HCT116 (cell line): ENCODE measurements around the gene CD22. TPM values are rescaled to one million over a fixed set of nuclear protein-coding genes. Genes with fewer than 3 reads are reported as not detected.

Experiments used
- ATAC-seq: fragments of 200-7000 bp; cut with Tn5 transposase; 2 replicates; pipeline ENCODE4 v1.9.1; 2020; ENCODE audit warnings: mild to moderate bottlenecking, moderate library complexity
- BruUV-seq: library from RNA; stranded (reverse); fragments of 400-500 nt; replicated peaks from 2 replicates; lab custom pipeline; 2021; lab: Mats Ljungman, UMichigan
- CTCF ChIA-PET: fragments of 300-600 bp; sonication (Branson Sonifier 250); formaldehyde crosslinking; loops from one replicate; lab custom pipeline; 2021; ENCODE audit warnings: antibody characterized with exemption; lab: Charles Lee
- POLR2A ChIA-PET: fragments of 300-600, 350-600 bp; sonication (Branson Sonifier 250); formaldehyde crosslinking; loops from one replicate; lab custom pipeline; 2021; ENCODE audit warnings: antibody characterized with exemption; lab: Charles Lee
- RAD21 ChIA-PET, 2 experiments: fragments of 300-600 bp; sonication (Branson Sonifier 250); formaldehyde crosslinking; loops; one replicate each; lab custom pipeline; 2023; ENCODE audit warnings: low total read pairs in 2 of 2; ENCODE audit not compliant: uncharacterized antibody in 2 of 2, unreplicated experiment in 2 of 2, low non-redundant PET in 1 of 2; lab: Charles Lee
- DNase-seq: peaks from one replicate; pipeline ENCODE4 v3.0.0-alpha.2; 2010; ENCODE audit warnings: low read depth, low spot score
- H2AFZ ChIP-seq: fragments of 200-600 bp; shearing (Covaris generic), sonication (generic); 2 replicates; pipeline ENCODE4 v1.6.1; 2017; ENCODE audit warnings: low read depth, mixed run types, mixed read lengths, antibody characterized with exemption, low read length; ENCODE audit not compliant: poor library complexity, severe bottlenecking
- H3K27ac ChIP-seq: 2 replicates; pipeline ENCODE4 v1.5.1; 2012; ENCODE audit warnings: low read depth, low read length
- H3K27me3 ChIP-seq: fragments of 200-600 bp; sonication (generic); 2 replicates; pipeline ENCODE4 v1.6.1; 2016; ENCODE audit warnings: mixed run types, low read length, mixed read lengths; ENCODE audit not compliant: insufficient read depth
- H3K36me3 ChIP-seq, 2 experiments: fragments of 200-500 bp in 1 of 2; fragments of 200-600 bp in 1 of 2; sonication (Bioruptor generic) in 1 of 2; sonication (generic) in 1 of 2; 2 replicates each; pipeline versions ENCODE4 v1.5.1 to v1.6.1; 2014 to 2016; ENCODE audit warnings: low read length in 2 of 2, inconsistent platforms in 1 of 2, mixed read lengths in 1 of 2, mixed run types in 1 of 2; ENCODE audit not compliant: insufficient read depth in 2 of 2, control insufficient read depth in 1 of 2
- H3K4me1 ChIP-seq, 2 experiments: fragments of 200-600 bp in 1 of 2; sonication (generic) in 1 of 2; 2 replicates each; pipeline versions ENCODE4 v1.5.1 to v1.6.1; 2012 to 2017; ENCODE audit warnings: low read length in 2 of 2, inconsistent platforms in 1 of 2, mild to moderate bottlenecking in 1 of 2, mixed read lengths in 1 of 2, mixed run types in 1 of 2, moderate library complexity in 1 of 2; ENCODE audit not compliant: insufficient read depth in 2 of 2, control insufficient read depth in 1 of 2
- H3K4me2 ChIP-seq: fragments of 200-600 bp; sonication (generic); 2 replicates; pipeline ENCODE4 v1.6.1; 2017; ENCODE audit warnings: mixed run types, low read length, mixed read lengths
- H3K4me3 ChIP-seq, 2 experiments: fragments of 200-600 bp in 1 of 2; sonication (generic) in 1 of 2; replicated peaks in 1 of 2; 2 replicates each; pipeline ENCODE4 v1.5.1; 2011 to 2016; ENCODE audit warnings: low read length in 2 of 2, control low read depth in 1 of 2, low read depth in 1 of 2, mild to moderate bottlenecking in 1 of 2, mixed read lengths in 1 of 2, mixed run types in 1 of 2
- H3K79me2 ChIP-seq: fragments of 200-600 bp; sonication (generic); 2 replicates; pipeline ENCODE4 v1.6.1; 2017; ENCODE audit warnings: mild to moderate bottlenecking, mixed run types, low read length, moderate library complexity, mixed read lengths; ENCODE audit not compliant: insufficient read depth
- H3K9ac ChIP-seq: fragments of 200-600 bp; sonication (generic); 2 replicates; pipeline ENCODE4 v1.6.1; 2016; ENCODE audit warnings: low read length, mixed read lengths
- H3K9me2 ChIP-seq: fragments of 200-600 bp; sonication (generic), shearing (Covaris generic); 2 replicates; pipeline ENCODE4 v1.6.1; 2017; ENCODE audit warnings: mixed run types, mild to moderate bottlenecking, moderate library complexity; ENCODE audit not compliant: insufficient read depth
- H3K9me3 ChIP-seq, 2 experiments: fragments of 200-500 bp in 1 of 2; fragments of 200-600 bp in 1 of 2; sonication (Bioruptor generic) in 1 of 2; sonication (generic) in 1 of 2; 2 replicates each; pipeline ENCODE4 v1.6.1; 2014 to 2017; ENCODE audit warnings: low read length in 2 of 2, mixed read lengths in 2 of 2, inconsistent platforms in 1 of 2, low read depth in 1 of 2, mild to moderate bottlenecking in 1 of 2, mixed run types in 1 of 2, moderate library complexity in 1 of 2; ENCODE audit not compliant: control insufficient read depth in 1 of 2, insufficient read depth in 1 of 2
- H4K20me1 ChIP-seq: fragments of 200-600 bp; sonication (generic), shearing (Covaris generic); 2 replicates; pipeline ENCODE4 v1.6.1; 2017; ENCODE audit warnings: mixed run types, mild to moderate bottlenecking, moderate library complexity; ENCODE audit not compliant: insufficient read depth
- CEBPB ChIP-seq: IDR thresholded peaks from 2 replicates; pipeline ENCODE4 v1.6.1; 2012; ENCODE audit warnings: low read depth
- CTCF ChIP-seq, 3 experiments: fragments of 200-600 bp in 1 of 3; sonication (generic) in 1 of 3; IDR thresholded peaks in 2 of 3; conservative IDR thresholded peaks in 1 of 3; 2 replicates each; pipeline ENCODE4 v1.5.1; 2012 to 2017; ENCODE audit warnings: low read depth in 2 of 3, low read length in 2 of 3, antibody characterized with exemption in 1 of 3, borderline replicate concordance in 1 of 3, control low read depth in 1 of 3, mild to moderate bottlenecking in 1 of 3, mixed read lengths in 1 of 3, mixed run types in 1 of 3, moderate library complexity in 1 of 3; ENCODE audit not compliant: insufficient read depth in 1 of 3
- EGR1 ChIP-seq: IDR thresholded peaks from 2 replicates; pipeline ENCODE4 v1.6.1; 2012; ENCODE audit warnings: low read depth
- SP1 ChIP-seq: IDR thresholded peaks from 2 replicates; pipeline ENCODE4 v1.6.1; 2012; ENCODE audit warnings: low read depth
- SRF ChIP-seq: IDR thresholded peaks from 2 replicates; pipeline ENCODE4 v1.6.1; 2012; ENCODE audit warnings: low read depth
- YY1 ChIP-seq: IDR thresholded peaks from 2 replicates; pipeline ENCODE4 v1.6.1; 2011; ENCODE audit warnings: low read length, low read depth, moderate library complexity, mild to moderate bottlenecking; ENCODE audit not compliant: insufficient replicate concordance; ENCODE audit errors: extremely low read depth
- intact Hi-C: fragments of 100-400 bp; cut with micrococcal nuclease; formaldehyde crosslinking; loops from 2 replicates; pipeline ENCODE4 v1.10.0; 2022
- total RNA-seq: library from RNA; stranded (reverse); gene quantifications from one replicate; pipeline ENCODE4 v1.2.1, GENCODE V29; 2021; ENCODE audit not compliant: unreplicated experiment
- TF ChIP-seq, protein P1 (sequence below): IDR thresholded peaks from 2 replicates; pipeline ENCODE4 v1.6.1; 2011; ENCODE audit warnings: mild to moderate bottlenecking, low read length, moderate library complexity; ENCODE audit not compliant: insufficient replicate concordance; ENCODE audit errors: extremely low read depth

The CD22 gene
- total RNA-seq, 1 experiment from 2014 or later, result 7.0 TPM

GRCh38 chr19:35370722-35371121 lies 41.7 kb downstream of the CD22 start, which contains the start of gene GPR42:
Gene GPR42 (plus strand): TSS chr19:35371068. CDS start chr19:35371360, 292 bp downstream.
- no peak within 1 kb of the TSS for H3K9ac ChIP-seq
- H3K27ac ChIP-seq, result no peak within 1 kb of the TSS
- intact Hi-C loops, result no loop called here
- H3K4me3 ChIP-seq, result no peak within 1 kb of the TSS
- no peaks in the 10 kb centered on the region for H3K79me2 ChIP-seq
- no peaks in the 10 kb centered on the region for H3K9me3 ChIP-seq
- ChIA-PET RAD21 (no interaction called here), CTCF (no interaction called here), POLR2A (no interaction called here)
- no peaks in the 10 kb centered on the region for H3K9me2 ChIP-seq
- no TSS peak for BruUV-seq
- no peak within 1 kb of the TSS for H2AFZ ChIP-seq
- H3K4me1 ChIP-seq, result peaks cover 0 to 11% of the 10 kb centered on the region in 2 experiments; a peak in 2 of 4 replicates
- H3K27me3 ChIP-seq, result peaks cover 8% of the 10 kb centered on the region
- H3K4me2 ChIP-seq, result no peak within 1 kb of the TSS
- no peaks in the 10 kb centered on the region for H3K36me3 ChIP-seq
- ATAC-seq (no peak), DNase-seq (no peak)
- TF ChIP-seq EGR1, result no peak
- TF ChIP-seq, protein P1, sequence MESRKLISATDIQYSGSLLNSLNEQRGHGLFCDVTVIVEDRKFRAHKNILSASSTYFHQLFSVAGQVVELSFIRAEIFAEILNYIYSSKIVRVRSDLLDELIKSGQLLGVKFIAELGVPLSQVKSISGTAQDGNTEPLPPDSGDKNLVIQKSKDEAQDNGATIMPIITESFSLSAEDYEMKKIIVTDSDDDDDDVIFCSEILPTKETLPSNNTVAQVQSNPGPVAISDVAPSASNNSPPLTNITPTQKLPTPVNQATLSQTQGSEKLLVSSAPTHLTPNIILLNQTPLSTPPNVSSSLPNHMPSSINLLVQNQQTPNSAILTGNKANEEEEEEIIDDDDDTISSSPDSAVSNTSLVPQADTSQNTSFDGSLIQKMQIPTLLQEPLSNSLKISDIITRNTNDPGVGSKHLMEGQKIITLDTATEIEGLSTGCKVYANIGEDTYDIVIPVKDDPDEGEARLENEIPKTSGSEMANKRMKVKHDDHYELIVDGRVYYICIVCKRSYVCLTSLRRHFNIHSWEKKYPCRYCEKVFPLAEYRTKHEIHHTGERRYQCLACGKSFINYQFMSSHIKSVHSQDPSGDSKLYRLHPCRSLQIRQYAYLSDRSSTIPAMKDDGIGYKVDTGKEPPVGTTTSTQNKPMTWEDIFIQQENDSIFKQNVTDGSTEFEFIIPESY, result no peak
- TF ChIP-seq SRF, result no peak
- no peak for TF ChIP-seq CEBPB
- TF ChIP-seq YY1, result no peak
- TF ChIP-seq SP1, result no peak
- TF ChIP-seq CTCF (IDR thresholded peaks at IDR 0.05 in 2 of 3, conservative IDR thresholded peaks at IDR 0.05 in 1 of 3; ENCODE audit: borderline replicate concordance in 1 of 3, insufficient read depth in 1 of 3, low read depth in 2 of 3, low read length in 2 of 3), result no peak
- H4K20me1 ChIP-seq, result no peaks in the 10 kb centered on the region
